LNCaP clone FGC (cell line): ENCODE data around the gene HOXA5.

Source experiments
- DNase-seq: peaks from one replicate; pipeline ENCODE4 v3.0.0-alpha.2; 2011; ENCODE audit warnings: low read depth
- H3K4me3 ChIP-seq: 2 replicates; pipeline ENCODE4 v1.5.1; 2011; ENCODE audit warnings: mild to moderate bottlenecking, low read depth, low read length, control low read depth
- TF ChIP-seq, protein P1 (sequence below): IDR thresholded peaks from 2 replicates; pipeline ENCODE4 v1.5.1; 2012; ENCODE audit warnings: mild to moderate bottlenecking; ENCODE audit not compliant: control insufficient read depth, insufficient read depth; ENCODE audit errors: extremely low read depth

Gene HOXA5

DNA sequence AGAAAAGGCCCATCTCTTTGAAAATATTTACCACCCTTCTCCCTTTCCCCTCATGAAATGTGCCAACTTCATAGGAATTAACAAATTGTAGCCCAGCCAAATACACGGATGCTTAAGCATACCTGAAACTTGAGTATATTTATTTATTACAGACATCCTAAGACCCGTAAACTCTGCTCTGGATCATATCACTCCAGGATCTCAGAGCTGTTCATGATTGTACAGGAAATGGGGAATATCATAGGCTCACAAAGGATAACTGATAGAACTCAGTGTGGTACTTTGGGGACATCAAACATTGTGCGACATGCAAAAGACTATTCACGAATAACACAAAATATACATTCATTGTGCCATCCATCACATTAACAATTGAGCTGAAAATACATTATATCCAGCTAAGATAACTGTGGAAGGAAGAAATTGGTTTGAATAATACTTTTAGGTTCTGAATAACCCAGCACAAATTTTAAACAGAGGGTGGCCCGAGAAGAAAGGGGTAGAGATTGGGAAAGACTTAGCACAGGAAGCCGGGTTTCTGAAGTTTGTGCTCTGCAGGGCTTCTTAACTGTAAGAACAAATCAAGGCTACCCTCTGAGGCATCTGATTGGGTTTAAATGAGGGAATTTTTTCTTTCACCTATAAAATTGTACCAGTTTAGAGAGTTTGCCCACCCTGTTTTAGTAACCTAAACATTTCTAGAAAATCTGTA is 50.1 kb downstream of the HOXA5 start:
- H3K4me3 ChIP-seq, result no peak overlapping the region
- TF ChIP-seq, protein P1, sequence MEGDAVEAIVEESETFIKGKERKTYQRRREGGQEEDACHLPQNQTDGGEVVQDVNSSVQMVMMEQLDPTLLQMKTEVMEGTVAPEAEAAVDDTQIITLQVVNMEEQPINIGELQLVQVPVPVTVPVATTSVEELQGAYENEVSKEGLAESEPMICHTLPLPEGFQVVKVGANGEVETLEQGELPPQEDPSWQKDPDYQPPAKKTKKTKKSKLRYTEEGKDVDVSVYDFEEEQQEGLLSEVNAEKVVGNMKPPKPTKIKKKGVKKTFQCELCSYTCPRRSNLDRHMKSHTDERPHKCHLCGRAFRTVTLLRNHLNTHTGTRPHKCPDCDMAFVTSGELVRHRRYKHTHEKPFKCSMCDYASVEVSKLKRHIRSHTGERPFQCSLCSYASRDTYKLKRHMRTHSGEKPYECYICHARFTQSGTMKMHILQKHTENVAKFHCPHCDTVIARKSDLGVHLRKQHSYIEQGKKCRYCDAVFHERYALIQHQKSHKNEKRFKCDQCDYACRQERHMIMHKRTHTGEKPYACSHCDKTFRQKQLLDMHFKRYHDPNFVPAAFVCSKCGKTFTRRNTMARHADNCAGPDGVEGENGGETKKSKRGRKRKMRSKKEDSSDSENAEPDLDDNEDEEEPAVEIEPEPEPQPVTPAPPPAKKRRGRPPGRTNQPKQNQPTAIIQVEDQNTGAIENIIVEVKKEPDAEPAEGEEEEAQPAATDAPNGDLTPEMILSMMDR, result no peak
- DNase-seq, result no peak

DNA sequence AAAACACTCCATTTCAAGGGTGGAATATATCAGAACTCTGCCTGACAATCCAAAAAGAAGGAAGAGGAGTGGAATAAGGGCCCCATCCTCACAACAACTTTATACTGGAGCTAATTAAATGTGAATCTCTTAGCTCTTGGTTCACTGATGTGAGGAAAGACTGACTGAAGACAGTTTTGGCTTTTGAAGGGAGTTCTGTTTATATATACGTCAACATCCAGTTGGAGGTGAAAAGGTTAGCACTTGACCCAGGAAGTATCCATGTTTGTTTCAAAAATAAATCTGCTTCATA is 50.7 kb downstream of the HOXA5 start:
- TF ChIP-seq, protein P1, result no peak
- DNase-seq, result no peak
- H3K4me3 ChIP-seq, result no peak overlapping the region

DNA sequence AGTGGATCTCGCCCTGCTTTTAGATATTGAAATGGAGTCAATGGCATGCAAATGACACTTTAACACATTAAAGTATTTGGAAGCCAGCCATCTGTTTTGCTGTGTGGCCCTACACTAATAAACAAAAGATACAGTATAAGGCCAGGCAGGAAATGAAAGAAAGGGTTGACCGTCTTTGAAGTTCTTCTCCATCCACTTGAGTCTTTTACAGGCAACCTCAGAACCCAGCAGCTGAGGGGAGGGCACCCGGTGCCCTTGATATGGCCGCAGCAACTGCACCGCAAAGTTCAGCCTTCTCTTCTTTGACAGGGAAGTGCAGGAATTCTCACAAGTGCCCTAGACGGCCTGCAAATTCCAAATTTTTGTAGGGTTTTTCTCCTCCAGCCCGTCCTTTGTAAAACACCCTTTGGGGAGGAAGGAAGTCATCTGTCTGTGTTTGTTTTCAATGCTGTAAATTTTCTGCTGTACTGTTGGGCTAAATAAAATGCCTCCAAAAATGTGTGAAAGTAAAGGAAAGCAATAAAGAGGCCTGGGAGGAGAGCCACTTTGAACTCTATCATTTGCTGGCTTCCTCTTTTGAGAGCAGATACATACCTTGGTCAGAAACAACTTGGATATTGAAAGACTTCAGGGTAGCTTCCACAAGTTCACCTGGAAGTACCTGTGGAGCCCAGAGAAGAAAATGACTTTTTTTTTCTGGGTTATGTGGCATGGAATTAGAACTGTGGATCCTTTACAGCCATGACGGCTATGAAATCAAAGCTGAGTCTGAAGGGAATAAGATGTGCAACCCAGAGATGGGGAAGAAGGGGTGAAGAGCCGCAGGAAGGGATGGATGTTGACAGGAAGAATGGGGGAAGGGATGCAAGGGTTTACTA is 51.3 kb downstream of the HOXA5 start:
- no peak for DNase-seq
- TF ChIP-seq, protein P1, result no peak
- no peak overlapping the region for H3K4me3 ChIP-seq

DNA sequence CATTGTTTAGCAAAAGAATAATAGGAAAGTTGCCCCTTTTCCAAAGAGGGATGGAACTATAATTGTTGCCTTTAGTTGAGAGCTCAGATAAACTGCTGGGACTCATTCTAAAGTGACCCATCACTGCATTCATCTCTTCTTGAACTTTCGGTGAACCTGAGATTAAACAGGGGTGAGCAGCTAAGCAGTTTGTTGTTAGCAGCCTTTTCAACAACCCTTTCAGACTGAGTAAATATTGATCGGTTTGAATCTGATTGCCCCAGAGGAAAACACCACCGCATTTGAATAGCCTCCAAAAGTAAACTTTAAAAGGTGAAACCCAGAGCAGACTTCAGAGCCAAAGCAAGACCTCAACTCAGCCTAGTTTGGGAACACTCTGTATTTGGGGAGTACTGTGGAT is 52.4 kb downstream of the HOXA5 start:
- TF ChIP-seq, protein P1, result no peak
- H3K4me3 ChIP-seq, result no peak overlapping the region
- DNase-seq, result no peak
